Subcutaneous adipose tissue (tissue), 4 donors: Measurements from ENCODE around the gene PSME2. TPM values are rescaled to one million over a fixed set of nuclear protein-coding genes. Genes with fewer than 3 reads are reported as not detected.

ENCODE experiments used
- total RNA-seq, 4 donors: library from RNA; depleted of rRNA; stranded (reverse); fragments of >200 nt; gene quantifications; one replicate each; pipeline ENCODE4 v1.1.0, GENCODE V29; 2016
- TF ChIP-seq, protein P1 (sequence below): fragments of 450-650 bp; IDR thresholded peaks from one replicate; pipeline ENCODE4 v1.5.1; 2016; ENCODE audit warnings: low read depth, mild to moderate bottlenecking, control low read depth, antibody characterized with exemption, moderate library complexity

Gene PSME2
- total RNA-seq, 4 donors from 2014 or later = 34.5 to 42.8 (median 39.5) TPM

DNA sequence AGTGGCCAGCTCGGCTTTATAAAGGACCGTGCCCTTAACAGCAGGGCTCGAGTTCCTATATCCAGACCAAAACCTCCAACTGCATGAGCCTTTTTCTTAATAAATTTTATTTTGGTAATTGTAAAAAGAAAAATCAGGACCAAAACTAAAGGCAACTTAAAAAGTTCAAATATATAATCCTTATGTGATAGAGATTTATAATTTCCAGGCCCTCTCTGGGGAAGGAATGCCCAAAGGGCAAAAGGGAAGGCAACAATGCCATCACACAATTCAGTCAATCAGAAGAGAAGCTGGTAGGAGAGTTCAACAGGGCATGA is 42.6 kb upstream of the PSME2 start:
- TF ChIP-seq, protein P1, sequence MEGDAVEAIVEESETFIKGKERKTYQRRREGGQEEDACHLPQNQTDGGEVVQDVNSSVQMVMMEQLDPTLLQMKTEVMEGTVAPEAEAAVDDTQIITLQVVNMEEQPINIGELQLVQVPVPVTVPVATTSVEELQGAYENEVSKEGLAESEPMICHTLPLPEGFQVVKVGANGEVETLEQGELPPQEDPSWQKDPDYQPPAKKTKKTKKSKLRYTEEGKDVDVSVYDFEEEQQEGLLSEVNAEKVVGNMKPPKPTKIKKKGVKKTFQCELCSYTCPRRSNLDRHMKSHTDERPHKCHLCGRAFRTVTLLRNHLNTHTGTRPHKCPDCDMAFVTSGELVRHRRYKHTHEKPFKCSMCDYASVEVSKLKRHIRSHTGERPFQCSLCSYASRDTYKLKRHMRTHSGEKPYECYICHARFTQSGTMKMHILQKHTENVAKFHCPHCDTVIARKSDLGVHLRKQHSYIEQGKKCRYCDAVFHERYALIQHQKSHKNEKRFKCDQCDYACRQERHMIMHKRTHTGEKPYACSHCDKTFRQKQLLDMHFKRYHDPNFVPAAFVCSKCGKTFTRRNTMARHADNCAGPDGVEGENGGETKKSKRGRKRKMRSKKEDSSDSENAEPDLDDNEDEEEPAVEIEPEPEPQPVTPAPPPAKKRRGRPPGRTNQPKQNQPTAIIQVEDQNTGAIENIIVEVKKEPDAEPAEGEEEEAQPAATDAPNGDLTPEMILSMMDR = no peak

DNA sequence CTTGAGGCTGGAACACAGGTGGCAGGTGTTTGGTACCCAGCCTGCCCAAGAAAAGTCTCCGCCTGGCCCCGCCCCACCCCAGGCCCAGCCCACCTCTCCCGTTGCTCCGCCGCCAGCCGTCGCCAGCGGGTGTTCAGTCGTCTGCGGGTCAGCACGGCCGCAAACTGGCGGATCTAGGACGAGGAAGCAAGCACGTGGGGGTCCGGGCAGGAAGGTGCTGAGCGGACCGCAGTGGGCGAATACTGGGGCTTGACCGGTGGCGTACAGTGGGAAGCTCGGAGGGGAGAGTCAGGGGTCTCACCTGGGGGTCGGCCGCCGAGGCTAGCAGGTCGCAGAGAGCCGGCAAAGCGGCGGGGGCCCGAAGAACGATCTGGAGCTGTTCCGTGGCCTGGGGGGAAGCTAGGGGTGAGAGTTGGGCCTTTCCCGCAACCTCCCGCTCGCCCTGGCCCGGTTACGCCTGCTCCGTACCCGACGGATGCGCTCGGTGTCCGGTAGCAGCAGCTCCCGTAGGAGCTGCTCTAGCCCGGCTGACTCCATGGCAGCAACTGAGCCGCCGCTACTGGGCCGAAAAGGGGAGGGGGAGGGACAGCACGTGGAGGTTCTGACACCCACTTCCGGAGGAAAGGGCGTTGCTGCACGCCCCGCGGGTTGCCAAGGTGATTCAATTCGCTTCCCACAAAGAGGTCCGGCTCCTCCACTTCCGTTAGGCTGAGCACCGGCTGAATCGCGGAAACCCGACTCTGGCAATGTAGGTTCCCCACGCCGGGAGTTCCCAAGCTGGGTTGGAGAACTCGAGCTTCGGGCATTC is 42.0 kb upstream of the PSME2 start, which contains the start of gene IPO4:
Gene IPO4 (minus strand): TSS at position 566 of the 808 bp plus-strand sequence. CDS start 29 bp downstream, at position 537.
- TF ChIP-seq, protein P1 = no peak

DNA sequence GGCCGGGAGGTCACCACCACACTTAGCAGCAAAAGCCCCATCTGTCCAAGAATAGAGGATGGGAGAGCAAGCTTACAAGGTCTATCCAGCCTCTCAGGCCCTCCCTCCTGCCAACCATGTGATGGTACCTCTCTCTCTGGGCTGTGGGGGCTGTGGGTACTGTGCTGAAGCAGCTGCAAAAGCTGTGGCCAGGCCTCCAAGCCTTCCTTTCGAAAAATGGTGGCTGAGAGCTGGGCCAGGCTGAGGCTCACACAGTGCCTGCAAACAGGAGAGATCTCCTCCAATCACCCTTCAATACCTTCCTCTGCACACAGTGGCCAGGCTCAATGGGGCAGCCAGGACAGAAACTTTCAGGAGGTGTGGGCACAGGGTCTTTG is 41.1 kb upstream of the PSME2 start:
- TF ChIP-seq, protein P1 = no peak

DNA sequence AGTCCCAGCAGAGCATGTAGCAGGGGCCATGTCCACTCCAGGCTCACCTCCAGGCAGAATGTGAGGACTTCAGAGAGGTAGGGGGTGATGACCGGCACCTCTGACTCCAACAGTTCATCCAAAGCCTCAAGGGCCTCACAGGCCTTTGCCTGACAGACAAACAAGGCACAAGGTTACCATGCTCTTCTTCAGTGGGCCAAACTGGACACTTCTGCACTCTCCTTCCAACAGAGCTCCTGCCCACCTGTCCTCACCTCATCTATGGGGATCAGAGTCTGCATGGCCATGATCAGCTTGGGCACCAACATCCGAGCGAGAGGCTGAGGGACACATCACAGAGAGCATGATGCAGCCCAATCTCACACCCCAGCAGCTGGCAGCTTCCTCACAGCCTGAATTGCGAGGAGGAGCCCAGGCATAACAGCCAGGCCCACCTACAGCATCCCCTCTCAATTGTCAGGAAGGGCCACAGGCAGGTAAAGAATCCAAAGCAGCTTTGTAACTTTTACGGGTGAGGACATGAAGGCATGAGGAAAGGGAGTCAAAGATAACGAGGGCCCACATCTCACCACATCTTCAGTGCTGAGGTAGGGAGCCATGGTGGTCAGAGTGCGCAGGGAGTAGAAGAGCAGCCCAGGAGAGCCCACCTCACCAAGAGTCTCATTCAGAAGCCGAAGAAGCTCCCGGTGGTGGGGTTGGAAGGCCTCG is 40.6 kb upstream of the PSME2 start:
- TF ChIP-seq, protein P1 = no peak

DNA sequence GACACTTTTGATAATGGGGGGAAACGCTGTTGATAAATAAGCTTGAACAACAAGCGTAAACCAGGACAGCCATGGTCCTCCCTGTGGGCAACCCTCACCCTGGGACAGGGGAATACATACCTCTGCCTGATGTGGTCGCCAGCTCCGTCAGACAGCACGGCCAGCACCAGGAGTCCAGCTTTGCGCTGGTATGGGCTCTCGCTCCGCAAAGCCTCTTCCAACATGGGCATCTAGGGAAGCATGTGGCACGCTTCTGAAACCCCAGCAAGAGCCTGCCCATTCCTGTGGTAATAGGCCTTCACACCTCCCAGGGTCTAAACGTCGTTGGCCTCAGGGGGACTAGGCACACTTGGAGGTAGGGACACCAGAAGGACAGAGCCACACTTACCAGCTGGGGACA is 39.3 kb upstream of the PSME2 start:
- TF ChIP-seq, protein P1 = no peak

DNA sequence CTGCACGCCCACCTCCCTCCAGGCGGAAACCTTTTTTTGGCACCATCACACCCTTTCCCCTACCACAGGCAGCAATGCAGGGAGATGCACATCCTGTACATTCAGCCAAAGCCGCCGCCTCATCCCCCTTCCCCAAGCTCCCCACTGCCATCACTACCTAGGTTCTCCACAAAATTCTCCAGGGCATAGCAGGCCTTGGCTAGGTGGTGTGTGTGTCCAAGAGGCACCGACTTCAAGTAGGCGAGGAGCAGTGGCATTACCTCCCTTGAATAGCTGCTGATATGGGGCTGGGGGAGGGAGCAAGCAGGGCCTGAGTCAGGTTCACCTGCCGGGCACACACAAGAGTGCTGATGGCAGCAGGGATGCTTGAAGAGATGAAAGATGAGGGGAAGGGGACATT is 38.6 kb upstream of the PSME2 start:
- TF ChIP-seq, protein P1 = no peak

DNA sequence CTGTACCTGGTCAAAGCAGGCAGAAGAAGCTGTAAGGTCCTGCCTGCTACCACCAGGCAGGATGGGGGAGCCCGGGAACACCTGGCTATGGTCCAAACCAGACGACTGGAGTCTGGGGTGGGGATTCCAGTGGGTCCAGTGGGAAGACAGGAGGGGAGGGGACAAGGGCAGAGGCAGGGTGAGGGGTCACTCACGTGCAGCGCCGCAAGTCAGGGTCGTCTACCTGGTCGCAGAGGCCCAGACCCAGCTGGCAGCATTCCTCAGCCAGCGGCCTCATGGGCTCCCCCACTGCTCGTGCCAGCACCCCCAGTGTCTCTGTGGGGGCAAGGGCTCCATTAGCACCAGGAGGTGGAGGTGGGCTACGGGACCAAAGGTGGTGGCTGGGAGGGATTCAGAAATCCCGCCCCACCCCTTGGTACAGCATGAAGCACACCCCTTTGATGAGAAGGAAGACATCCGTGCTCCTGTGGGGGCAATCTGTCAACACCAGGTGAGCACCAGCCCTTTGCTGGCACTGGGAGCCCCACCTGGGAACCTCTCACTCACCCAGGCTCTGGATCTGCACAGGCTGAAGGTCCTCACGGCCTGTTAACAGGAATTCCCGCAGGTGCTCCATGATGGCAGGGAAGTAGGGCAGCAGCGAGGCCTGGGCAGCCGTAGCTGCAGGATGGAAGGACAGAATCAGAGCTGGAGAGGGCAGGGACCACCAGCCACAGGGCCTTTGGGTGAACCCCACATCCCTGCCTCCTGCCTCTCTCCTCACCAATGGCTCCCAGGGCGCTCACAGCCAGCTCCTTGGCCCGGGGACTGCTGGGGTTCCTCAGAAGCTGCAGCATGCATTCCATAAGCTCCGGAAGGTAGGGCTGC is 37.9 kb upstream of the PSME2 start:
- TF ChIP-seq, protein P1 = no peak
